ENCODE data around the gene USP32. TPM values are rescaled to one million over a fixed set of nuclear protein-coding genes. Genes with fewer than 3 reads are reported as not detected.

USP32 gene
- polyA plus RNA-seq, 10 donors = 20.6 to 25.7 (median 23.6) TPM

DNA sequence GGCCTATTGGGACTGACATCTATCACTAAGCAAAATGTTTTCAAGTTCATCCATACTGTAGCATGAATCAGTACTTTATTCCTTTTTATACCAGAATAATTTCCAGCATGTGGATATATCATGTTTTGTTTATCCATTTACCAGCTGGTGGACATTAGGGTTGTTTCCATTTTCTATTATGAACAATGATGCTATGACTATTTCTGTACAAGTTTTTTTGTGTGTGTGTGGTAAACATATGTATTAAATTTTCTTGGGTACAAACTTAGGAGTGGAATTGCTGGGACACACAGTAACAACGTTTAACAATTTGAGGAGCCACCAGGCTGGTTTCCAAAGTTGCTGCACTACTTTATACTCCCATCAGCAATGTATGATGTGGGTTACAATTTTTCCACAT, 91.0 kb downstream of the USP32 start:
- no peak for DNase-seq

DNA sequence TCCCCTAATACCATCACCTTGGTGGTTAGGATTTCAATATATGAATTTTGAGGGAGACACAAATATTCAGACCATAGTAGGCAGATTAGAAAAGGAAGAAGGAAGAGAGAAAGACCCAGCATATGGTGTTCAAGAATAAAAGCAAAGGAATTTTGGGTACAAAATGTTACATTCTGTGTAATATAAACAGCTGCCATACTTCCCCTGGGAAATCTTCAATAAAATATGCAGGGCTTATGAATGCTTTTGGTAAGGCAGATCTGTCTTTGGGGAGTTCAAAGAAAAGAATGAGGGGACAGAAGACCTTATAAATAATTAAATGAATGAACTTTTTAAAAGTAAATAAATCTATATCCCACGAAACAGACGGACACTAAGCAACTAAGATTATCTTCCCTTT, 91.9 kb downstream of the USP32 start:
- DNase-seq = no peak

DNA sequence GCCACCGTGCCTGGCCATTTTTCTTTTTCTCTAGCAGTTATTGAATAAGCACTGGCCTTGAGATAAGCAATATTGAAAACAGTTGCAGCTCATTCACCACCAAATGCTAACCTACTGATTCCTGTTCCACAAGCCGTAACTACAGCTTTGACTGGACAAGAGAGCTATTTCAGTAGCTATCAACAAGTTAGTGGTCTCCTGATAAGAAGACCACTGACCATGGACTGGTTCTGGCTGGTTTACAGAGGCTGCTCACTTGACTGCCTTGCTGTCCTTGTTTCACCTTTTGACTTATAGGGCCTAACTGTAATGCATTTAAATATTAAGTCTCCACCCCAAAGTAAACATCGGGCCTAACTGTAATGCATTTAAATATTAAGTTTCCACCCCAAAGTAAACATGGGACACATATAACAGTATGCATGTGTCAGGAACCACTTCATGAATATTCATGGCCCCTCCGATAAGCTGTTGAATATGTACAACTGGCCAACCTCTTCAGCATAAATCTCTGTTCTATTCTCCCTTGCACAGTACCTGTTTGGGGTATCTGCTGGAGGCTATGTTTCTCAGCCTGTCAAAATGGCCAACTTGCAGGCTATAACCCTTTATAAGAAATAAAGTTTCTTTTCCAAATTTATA, 94.1 kb downstream of the USP32 start:
- no peak for DNase-seq

DNA sequence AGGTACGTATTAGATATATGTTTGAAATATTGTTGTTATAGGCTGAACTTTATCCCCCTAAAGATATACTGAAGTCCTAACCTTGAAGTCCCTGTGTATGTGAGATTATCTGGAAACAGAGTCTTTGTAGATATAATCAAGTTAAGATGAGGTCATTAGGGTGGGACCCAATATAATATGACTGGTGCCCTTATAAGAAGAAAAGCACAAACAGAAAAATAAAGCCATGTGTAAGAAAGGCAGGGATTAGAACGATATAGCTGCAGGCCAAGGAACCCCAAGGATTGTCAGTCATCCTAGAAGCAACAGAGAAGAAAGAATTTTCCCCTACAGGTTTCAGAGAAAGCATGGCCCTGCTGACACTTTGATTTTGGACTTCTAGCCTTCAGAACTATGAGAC, 95.8 kb downstream of the USP32 start:
- no peak for DNase-seq

DNA sequence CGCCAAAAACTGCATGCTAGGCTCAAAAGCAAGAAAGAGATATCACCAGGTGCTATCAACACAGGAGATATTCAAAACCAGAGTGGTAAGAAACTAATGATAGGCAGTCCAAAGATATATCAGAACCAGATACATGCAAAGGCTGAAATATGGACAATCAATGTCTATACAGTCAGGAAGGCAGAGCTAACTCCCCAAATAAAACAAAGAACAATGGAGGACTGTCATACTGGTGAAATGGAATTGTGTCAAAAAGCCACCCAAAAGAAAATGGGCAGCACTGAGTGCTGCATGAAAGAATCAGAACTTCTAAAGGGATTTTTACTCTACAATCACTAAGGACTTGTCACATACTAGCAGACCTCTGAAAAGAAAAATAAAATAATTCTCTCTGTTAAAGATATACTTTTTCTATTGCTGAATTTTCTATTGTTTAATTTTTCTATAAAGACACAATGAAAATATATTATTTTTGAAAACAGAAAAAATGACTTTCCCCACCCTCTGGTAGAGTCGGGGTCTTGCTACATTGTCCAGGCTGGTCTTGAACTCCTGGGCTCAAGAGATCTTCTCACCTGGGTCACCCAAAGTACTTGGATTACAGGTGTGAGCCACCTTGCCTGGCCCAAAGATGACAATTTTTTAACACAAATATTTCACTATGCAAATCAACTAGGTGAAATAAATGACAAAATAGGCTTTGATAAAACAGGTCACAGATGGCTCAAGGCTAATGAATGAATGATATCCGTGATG, 98.2 kb downstream of the USP32 start:
- DNase-seq = no peak

DNA sequence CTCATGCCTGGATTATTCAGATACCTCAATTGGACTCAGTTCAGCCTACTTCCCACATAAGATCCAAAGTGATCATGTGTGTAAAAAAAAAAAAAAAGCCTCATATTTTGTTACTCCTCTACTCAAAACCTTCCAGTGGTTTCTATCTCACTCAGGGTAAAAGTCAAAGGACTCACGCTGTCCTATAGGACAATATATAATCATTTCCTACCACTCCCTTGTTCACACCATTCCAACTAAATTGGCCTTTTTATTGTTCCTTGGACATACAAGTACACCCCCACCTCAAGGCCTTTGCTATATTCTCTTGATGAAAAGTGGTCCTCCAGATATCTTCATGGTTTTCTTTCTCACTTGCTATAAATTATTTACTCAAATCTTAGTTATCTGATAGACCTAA, 99.2 kb downstream of the USP32 start:
- DNase-seq = no peak

DNA sequence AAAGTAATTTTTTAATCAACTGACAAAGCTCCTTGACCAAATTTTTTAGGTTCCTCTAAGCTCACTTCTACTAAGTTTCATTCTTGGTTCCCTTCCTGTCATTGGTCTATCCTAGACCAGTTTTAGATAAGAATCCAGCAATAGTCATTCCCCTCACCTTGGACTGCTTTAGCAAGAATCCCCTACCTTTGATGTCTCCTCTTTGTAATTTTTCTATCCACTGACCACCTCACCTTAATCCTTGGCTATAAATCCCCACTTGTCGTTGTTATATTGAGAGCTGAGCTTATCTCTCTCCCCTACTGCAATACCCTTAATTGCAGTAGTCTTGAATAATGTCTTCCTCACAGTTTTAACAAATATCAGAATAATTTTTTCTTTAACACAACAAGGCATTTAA, 107.2 kb downstream of the USP32 start:
- DNase-seq = no peak

DNA sequence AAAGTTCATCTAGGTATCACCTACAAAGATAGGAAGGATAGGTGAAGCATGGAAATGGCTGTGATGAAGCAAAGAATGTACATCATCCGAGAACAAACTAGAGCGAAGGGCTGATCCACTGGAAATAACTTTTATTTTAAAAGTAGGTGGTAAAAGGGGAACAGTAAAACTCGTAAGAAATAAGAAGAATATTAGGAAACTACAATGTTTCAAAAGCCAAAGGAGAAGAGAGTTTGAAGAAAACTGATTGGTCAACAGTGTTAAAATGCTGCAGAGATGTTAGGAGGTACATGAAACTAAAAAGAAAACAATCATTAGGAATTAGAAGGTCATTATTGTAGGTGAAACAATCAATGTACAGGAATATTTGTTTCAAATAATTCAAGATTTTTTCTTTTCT, 108.1 kb downstream of the USP32 start:
- no peak for DNase-seq

DNA sequence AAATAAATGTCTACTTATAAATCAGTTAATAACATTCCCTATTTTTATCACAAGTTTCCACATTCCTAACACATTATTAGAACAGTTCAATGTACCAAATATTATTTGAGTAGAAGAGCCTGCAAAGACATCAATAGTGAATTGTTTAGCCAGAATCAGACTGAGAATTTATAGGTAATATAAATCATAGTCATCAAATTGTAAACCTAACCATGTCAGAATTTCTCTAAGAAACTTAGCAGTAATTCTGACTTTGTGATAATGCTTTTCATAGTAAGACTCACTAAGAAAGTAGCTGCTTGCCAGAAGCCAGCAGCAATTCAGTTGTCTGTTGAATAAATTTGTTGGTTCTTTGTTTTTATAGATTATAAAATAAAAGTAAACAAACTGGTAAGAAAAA, 111.3 kb downstream of the USP32 start:
- no peak for DNase-seq

DNA sequence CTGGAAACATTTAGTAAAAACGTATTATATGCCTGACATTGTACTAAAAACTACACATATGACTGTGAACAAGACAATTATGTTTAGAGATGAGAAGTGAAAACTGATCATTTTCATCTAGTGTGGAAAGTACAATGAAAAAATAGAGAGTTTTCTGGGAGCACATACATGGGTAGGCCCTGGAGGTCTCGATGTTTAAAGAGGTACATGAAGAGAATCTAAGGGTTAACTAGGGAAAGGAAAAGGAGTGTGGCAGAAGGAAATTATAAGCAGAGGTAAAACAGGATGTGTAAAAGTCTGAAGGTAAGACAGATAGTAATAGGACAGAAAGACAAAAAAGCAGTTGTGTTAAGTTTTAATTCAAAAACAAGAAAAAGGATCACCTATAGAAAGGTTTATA, 113.7 kb downstream of the USP32 start:
- DNase-seq = no peak

DNA sequence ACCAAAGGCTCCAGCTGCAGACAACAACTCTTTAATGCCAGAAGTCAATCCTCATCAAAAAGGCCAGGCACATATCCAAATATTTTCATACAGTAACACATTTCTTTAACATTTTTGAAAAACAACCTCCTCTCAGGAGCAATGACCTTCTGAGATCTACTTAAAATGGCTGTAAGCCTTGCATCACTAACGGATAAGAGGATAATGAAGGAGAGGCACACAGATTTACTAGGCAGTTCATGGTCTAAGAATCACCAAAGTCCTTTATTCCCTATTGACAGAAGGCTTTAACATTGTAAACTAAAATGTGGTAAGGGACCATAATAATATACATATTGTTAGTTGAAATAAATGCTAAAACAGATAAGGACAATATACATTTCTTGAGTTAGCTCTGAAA, 114.7 kb downstream of the USP32 start:
- no peak for DNase-seq

DNA sequence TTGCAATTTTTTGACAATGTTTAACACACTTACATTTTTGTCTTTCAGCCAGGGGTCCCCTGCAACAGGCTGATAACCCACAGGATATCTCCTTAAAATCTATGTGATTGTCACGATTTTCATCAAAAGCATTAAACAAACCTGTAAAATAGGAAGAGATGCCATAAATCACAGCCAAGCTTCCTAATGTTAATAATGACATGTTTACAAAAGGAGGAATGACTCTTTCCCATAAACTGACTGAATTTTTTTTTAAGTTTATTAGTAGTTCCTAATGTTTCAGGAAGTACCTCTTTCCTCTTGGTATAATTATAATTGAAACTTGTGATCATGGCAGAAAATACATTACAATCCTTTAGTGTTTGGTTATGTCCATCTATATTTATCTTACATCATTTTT, 122.5 kb downstream of the USP32 start:
- no peak for DNase-seq

DNA sequence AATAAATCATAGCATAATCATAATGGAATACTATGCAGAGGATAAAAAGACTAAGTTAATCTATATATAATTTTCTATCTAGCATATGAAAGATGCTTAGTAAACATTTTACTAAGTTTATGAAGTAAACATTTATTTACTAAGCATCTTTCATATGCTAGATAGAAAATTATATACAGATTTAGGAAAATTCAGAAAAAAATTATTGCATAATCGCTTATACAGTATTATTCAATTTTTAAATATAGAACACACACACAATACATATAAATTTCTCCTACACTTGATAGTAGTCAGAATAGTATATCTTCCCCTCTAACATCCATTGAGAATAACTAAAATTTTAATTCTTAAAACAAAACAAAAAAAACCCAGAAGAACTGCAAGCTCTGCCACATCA, 131.4 kb downstream of the USP32 start:
- DNase-seq = no peak

DNA sequence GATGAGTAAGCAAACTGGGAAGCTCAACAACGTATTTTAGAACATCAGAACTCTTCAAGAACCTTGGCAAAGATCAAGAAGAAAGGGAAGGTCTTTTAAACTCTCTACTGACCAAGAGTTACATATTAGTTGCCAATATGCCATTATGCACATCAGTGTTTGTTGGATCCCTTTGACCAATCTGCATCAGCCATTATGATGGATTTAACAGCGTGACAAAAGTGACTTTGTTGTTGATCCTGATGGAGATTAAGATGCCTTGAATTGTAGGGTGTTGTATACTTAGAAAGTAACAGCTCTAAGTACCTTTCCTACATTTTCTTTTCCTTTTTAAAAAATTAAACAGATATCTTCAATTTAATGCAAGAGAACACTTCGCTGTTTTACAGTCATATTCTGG, 133.6 kb downstream of the USP32 start:
- DNase-seq = no peak

DNA sequence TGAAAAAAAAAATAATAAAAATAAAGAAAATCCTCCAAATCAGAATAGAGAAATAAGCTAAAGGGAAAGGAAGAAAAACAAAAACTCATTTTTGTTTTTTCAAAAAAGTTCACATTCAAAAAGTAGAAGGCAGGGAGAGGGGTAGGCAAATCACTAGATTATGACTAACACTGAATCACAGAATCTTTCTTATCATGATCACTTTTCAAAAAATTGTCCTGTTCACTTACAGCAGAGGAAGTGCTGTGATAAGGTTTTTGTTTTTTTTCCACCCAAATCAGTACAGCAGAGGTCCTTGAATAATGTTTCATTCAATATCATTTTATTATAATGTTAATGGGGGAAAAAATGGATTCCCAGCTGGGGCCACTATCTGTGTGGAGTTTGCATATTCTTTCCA, 135.8 kb downstream of the USP32 start:
- no peak for DNase-seq

DNA sequence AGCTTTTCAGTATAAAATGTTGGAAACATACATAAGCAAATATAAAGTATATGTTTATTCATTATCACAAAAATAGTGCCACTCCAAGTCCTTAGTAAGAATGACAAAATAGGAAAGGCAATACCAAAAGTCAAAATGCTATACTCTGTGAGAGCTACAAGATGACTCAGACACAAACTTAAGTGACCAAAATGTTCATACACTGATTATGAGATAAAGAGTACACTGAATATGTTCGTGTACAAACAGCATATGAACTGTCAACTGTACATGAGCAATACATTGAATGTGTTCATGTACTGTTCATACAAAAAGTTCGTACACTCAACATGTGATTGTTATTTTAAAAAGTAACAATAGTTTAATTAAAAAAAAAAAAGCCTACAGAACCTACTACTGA, 138.9 kb downstream of the USP32 start:
- DNase-seq = no peak

DNA sequence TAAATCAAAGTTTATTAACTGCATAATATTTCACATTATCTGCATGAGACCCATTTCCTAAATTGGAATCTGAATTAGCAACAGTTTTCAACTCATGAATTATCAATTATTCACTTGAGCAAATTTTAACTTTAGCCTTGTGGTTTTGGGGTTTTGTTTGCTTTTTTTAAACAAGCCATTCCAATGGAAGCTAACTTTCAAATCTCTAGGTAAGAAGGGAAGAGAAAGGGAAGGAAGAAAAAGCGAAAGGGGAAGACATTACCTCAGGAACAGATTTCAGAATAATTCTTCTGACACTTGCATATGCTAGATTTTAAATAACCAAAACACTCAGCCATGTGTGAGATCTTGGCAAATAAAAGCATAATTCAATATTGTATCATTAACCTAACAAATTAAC, 139.5 kb downstream of the USP32 start:
- DNase-seq = no peak

DNA sequence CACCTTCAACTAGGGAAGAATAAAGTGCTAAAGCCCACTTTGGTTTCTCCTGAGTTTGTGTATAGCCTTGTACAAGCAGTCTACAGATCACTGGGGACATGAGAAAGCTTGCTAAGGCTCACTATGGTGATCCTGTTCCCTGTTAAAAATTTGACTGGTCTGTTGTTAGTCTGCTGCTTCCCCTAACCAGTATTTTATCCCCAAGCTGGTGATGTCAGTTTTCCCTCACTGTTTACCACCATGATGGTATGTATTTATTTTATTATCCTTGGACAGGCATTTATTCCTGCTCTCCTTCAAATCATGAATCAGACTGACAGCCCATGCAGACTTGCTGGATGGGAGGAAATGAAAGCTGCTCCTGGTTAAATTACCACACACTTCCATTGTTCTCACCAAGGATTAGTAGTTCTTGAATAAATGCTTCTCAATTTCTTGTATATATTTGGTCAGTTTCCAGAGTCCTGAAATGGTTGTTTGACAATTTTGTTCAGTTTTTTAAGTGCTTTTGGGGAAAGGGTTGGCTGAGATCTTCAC, 142.6 kb downstream of the USP32 start:
- no peak for DNase-seq

DNA sequence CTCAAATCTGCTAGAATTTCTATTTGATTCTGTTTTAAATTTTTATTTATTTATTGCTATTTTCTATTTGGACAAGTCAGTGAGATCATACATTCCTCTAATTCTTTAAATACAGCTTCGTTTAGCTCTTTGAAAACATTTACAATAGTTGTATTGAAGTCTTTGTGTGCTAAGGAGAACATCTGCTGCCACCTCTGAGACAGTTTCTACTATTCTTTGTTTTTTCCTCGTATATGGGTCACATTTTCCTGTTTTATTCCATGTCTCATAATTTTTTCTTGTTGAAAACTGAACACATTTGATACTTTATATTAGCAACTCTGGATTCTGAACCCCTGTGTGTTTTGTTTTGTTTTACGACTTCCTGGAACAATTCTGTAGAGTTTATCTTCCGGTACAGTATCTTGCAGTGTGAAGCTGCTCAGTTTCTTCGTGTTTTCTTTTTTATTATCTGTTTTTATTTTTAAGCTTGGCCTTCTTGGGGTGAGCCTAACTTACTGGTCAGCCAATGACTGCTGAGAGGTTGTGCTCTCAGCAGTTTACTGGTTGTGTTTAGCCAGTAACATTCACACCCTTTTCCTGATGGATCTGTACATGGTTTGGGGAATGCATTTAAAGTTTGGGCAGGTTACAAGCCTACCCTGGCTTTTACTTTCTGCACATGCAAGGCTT, 143.2 kb downstream of the USP32 start:
- no peak for DNase-seq

DNA sequence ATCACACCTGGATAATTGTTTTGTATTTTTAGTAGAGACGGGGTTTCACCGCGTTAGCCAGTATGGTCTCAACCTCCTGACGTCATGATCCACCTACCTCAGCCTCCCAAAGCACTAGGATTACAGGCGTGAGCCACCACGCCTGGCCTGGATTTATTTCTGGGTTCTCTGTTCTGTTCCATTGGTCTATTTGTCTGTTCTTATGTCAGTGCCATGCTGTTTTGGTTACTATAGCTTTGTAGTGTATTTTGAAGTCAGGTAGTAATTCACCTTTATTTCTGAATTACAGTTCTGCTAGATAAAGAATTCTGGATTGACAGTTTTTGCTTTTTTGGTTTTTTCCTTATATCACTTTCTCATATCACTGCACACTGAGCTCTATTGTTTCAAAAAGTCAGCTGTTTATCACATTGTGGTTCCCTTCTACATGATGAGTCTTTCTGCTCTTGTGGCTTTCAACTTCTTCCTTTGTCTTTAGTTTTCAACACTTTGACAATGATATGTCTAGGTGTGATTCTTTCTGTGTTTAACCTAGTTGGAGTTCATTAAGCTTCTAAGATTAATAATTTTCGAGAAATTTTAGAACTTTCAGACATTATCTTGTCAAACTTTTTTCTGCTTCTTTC, 144.0 kb downstream of the USP32 start:
- DNase-seq = no peak

DNA sequence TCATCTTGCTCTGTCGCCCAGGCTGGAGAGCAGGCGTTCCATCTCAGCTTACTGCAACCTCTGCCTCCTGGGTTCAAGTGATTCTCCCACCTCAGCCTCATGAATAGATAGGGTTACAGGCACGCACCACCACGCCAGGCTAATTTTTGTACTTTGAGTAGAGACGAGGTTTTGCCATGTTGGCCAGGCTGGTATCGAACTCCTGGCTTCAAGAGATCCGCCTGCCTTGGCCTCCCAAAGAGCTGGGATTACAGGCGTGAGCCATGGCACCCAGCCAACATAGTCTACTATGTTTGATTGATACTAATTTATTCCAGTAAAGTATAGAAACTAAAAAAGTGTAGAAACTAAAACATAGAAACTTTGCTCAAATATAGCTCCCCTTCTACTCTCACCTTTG, 147.3 kb downstream of the USP32 start:
- DNase-seq = no peak

DNA sequence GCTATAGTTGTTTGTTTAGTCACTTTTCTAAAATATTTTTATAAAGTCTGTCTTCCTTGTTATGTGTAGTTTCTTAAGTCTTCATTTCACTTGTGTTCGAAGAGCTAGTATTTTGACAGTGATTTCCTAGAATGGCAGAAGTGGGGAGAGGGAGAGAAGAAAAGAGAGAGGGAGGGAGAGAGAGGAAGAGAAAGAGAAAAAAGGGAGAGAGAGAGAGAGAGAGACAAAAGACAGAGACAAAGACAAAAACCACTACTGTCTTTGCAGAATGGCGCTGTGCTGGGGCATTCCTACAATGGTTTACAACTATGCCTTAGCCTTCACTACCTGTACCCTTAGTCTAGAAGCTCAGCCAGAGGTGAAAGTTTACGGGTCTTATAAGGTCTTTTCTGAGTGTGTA, 151.6 kb downstream of the USP32 start:
- DNase-seq = no peak

DNA sequence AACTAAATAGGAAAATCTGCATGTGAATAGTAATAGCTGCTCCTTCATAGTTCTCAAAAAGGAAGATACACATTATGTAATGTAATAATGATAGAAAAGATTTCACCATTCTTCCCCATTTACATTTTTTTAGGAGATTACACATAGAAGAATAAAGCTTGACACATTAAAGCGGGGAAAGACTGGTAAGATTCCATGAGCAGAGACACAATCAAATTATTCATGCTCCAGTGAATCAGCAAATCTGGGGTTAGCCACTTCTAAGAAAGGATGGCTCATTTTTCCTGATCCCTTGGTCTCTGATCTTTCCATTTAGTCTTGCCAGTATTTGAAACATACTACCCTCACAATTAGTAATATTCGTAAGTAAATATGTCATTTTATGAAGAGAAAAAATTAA, 160.2 kb downstream of the USP32 start:
- peak in 1 of 3 donors; percentile 7 for DNase-seq

Measured in muscle of back (tissue), 11 donors.